Fibroblast of skin of abdomen (primary cell): ENCODE measurements around the gene OSBPL10.
"Not testable (repeated sequence)": the region's sequence is repeated elsewhere in the genome, so short reads cannot be mapped to it uniquely, and the experiment has no call there.

Experiments
- DNase-seq: peaks from one replicate; pipeline ENCODE4 v3.0.0-alpha.2; 2013

The OSBPL10 gene

DNA sequence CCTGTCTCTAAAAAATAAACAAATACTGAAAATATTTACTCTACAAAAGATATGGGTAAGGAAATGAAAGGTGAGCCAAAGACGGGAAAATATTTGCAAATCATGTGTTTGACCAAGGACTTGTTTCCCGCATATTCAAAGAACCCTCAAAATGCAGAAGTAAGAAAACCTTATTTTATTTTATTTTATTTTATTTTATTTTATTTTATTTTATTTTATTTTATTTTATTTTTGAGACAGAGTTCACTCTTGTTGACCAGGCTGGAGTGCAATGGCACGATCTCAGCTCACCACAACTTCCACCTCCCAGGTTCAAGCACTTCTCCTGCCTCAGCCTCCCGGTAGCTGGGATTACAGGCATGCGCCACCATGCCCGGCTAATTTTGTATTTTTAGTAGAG lies 11.9 kb upstream of the OSBPL10 start:
- DNase-seq, result not testable (repeated sequence)

DNA sequence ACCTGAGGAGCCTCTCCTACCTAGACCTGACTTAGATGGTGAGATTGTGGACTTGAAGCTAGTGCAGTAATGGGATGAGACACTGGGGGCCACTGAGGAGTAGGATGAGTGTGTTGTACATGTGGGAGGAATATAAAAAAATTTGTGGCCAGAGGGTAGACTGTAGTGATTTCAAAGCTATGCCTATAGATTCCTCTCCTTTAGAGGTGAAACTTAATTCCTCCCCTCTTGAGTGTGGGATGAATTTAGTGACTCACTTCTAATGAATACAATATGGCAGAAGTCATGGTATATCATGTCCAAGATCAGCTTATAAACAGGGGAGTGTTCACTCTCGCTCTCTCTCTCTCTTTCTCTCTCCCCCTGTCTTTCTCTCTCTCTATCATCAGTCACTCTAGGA lies 7.2 kb upstream of the OSBPL10 start:
- DNase-seq, result peak; percentile 79

DNA sequence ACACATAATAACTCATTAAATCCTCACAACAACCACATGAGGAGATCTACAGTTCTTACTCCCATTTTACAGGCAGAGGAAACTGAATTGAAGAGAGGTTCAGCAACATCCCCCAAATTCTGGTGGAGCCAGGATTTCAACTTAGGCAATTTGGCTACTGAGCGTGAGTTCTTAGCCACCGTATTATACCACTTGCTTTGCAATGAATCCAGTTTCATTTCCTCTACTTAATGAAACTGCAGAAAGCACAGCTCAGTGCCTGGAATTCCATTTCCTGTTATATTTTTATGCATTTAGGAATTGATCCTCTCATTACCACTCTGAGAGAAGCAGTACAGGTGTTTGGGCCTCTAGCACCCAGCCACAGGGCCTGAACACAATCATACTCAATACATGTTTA lies 4.8 kb upstream of the OSBPL10 start:
- DNase-seq, result no peak

DNA sequence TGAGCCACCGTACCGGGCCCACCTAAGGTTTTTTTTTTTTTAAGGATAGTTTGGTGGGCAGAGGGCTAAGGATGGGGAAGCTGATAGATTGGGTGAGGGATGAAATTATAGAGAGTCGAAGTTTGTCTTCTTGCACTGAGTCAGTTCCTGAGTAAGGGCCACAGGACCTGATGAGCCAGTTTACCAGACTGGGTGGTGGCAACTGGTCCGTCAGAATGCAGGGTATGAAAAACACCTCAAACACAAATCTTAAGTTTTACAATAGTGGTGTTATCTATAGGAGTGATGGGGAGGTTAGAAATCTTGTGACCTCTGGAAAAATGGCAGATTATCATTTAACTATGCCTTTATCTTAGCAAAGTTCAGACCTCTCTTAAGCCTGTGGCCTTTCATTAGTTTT lies 3.3 kb upstream of the OSBPL10 start:
- no peak for DNase-seq

DNA sequence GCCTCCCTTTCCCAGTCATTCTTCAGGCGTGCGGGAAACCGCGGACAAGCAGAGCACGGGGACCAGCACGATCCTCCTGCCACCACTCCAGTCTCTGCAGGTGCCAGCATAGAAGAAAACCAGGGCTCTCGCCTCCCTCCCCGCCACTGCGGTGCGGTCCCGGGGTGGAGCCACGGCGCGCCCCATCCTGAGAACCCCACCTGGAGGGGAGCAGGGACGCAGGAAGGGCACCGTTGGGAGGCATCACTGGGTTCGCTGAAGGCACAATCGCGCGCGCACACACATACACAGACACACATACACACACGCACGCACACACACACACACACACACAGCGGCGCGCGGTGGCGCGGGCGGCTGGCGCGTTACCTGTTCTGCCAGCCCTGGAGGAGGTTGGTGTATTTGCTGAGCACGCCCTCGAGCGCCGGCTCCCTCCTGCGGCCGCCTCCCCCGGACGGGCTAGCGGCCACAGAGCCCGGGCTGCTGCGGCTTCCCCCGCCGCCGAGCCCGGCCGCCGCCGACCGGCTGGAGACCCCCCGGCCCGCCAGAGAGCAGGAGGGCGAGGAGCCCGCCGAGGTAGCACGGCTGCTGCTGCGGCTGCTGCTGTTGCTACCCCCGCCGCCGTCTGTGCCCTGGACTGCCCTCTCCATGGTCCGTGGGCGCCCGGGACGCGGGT lies 394 bp downstream of the OSBPL10 start:
- peak; percentile 33 for DNase-seq

DNA sequence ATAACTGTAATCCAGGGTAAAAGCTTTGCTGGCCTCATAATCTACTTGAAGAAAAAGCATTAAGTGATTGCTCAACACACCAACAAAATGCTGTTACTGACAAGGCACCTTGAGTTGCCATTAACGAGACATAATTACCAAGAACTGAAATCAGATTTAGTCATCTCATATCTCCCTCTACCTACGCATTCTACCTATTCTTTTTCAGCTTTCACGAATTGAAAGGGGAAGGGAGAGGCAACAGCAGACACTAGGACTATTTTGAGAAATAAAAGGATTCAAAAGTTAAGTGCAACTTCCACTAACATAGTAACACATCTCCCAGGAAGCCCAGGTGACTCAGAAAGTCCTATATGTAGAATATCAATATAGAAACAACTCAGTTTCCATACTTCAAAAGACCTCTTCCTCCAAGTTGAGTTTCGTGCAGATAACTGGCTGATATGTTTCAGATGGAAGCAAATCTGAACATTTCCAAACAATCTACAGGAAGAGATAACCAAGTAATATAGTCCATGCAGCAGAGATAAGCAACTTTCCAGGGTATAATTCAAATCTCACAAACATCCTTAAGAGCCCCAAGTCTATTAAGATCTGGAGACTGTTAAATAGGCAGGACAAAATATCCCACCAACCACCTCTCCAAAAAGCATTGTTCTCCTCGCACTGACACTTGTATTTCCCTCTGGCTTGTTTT lies 1.9 kb downstream of the OSBPL10 start:
- no peak for DNase-seq

DNA sequence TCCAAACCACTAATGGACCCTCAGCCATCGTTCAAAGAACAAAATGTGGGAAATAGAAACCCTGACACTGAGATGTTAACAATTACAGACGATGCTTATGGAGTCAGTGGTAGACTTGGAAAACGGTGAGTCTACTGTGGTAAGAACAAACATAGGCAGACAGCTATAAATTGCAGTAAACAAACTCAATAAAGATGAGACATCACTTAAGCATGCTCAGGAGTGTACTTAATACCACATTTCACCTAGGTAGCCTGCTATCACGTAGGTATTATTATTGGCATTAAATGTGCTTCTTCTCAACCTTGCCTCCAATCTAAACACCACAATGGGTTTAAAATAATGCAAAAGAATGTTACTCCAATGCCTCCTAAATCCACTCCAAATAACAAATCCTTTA lies 2.5 kb downstream of the OSBPL10 start:
- DNase-seq, result no peak

DNA sequence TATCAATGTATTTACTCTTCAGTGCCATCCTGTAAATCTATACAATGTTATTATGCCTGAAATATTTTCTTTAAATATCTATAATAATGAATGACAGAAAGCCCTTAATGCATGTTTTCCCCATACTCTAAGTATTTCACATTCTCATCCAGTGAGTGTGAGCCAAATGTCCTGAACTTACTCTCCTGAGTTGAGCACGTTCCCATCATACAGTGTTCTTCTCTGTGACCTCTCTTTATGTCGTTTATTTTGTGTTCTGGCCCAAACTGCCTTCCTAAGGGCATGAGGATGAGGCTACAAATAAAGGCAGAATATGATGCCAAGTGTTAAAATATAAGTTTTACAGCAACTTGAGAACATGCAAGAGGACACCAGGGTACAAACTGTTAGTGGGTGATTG lies 3.3 kb downstream of the OSBPL10 start:
- no peak for DNase-seq

DNA sequence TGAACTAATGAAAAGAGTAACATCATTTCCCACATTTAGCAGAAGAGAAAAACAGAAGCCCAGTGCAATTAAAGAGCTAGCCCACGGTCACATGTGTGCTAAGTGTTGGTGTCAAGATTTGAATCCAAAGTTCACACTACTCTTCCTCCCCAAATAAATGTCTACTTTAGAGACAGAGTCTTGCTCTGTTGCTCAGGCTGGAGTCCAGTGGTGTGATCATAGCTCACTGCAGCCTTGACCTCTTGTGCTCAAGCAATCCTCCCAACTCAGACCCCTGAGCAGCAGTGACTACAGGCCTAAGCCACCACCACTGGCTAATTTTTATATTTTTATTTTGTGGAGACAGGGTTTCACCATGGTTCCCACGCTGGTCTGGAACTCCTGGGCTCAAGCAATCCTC lies 4.8 kb downstream of the OSBPL10 start:
- DNase-seq, result no peak

DNA sequence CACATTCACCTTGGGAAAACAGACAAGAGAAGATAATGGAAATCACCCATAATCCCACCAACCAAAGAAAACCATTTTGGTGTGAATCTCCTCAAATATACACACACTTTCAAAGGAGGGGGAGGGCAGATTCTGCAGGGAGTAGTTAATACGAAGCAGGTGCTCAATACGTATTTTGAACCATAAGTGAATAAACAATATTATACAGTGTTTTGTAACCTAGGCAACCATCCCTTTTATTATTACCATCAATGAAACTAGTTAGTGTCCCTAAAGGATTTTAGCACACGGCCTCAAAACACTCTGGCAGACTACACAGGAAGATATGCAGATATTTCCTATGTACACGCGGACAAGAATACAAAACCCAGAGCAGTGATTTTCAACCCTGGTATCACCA lies 6.1 kb downstream of the OSBPL10 start:
- DNase-seq, result no peak

DNA sequence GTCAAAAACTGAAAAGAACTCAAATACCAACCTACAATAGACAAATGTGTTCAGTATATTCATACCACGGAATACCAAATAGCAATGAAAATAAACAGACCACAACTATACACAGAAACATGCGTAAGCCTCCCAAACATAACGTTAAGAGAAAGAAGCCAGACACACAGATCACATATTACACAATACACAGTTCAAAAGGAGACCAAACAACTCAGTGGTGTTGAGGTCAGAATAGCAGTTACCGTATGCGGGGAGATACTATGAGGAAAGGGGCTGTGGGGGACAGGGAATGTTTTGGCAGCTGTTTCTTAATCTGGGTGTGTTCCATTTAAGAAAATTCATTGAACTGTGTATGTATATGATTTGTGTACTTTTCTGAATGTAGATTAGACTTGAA lies 6.6 kb downstream of the OSBPL10 start:
- DNase-seq, result peak; percentile 49

DNA sequence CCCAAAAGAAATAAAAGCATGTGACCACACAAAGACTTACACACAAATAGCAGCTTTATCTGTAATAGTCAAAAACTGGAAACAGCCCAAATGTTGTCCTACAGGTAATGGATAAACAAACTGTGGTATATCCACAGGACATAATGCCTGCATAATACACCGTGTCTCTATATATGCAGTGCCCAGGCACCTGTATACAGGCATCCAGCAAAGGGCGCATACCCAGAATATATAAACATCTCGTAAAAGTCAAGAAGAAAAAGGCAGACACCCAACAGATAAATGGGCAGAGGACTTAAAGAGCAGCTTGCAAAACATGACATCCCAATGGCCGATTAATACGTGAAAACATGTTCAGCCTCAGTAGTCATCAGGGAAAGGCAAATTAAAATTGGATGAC lies 7.2 kb downstream of the OSBPL10 start:
- no peak for DNase-seq

DNA sequence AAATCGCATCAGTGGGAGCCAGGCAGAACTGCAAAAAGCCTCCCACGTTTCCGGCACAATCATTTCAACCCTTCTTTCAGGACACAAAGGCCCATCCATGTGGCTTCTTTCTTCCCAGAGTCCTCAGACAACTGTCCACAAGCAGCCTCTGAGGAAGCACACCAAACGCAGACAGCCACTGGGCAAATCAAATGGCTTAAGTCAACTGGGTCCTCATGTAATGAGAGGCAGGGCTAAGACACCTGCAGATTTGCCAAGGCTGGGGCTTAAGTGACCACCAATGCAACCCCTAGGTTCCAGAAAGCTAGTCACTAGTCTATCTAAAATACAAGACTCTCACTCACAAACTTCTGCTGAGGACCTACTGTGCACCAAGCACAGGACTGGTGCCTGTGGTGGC lies 8.0 kb downstream of the OSBPL10 start:
- DNase-seq, result no peak

DNA sequence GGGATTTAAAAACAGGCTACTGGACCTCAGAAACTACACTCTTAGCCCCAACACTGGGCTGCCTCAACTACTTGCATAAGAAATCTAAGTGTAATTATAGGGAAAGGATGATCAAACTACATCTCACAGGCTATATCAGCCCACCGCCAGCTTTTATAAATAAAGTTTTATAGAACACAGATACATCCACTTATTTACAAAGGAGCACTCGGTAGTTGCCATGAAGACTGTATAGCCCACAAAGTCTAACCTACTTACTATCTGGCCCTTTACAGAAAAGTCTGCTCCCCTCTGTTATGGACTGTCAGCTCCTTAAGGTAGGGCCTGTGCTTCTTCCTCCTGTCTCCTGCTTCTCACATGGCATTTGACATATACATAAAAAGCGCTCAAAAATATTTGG lies 9.5 kb downstream of the OSBPL10 start:
- DNase-seq, result no peak

DNA sequence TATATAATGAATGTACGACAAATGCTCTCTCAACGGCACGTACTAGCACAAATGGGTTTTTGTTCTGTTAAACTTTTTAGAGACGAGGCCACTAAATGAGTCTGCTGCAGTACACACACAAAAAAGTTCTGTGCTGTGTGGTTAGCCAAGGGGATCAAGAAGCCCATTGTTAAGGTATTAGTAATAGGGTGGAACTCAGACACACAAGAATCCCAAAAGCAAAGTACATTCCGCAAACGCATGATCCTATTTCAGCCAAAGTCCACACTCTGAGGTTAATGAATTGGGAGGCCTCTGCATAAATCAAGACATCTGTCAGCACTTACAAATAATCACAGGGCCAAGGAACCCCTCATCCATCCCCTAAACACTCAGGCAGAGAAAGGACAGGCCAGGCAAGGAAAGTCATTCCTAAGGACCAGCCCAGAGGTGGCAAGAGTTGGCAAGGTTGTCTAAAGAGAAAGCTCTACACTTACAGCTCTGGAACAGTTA lies 12.1 kb downstream of the OSBPL10 start:
- DNase-seq, result peak; percentile 98

DNA sequence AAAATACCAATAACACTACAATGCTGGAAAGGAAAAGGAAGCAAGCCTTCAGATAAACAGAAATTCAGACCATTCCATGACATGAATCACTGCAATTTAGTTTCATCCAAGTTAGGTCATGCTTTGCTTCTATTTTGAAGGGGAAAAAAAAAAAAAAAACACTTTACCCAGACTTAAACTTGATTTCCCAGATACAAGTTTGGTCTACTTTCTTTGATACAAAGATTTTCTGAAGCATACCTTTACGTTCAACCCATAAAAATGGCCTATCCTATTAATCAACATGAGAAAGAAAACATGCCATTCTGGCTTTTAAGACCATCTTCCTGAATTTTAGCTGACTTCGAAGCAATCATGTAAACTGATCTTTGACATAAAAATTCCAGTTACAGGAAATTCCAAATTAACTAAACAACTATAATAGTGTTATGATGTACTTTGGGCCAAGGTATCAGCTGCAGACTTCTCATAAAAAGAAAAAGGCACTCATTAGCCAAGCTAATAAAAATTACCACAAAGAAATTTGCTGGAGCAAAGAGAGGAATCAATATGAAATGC lies 12.6 kb downstream of the OSBPL10 start:
- peak; percentile 77 for DNase-seq

DNA sequence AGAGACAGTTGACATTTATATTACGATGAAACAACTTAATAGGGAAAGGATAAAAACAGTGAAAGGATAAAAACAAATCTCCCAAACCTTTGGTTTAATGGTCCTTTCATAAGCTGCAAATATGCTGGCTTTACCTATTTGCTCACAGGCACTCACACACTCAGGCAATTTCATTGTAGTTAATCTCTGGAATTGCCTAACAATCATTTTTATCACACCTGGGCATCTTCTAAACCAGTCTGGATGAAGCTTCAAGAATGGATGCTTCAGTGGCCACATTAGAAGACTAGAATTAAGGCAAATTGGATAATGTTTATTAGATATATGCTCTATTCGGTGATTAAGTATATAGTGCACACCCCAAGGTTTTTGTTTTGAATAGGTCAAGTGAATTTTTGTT lies 13.5 kb downstream of the OSBPL10 start:
- no peak for DNase-seq

DNA sequence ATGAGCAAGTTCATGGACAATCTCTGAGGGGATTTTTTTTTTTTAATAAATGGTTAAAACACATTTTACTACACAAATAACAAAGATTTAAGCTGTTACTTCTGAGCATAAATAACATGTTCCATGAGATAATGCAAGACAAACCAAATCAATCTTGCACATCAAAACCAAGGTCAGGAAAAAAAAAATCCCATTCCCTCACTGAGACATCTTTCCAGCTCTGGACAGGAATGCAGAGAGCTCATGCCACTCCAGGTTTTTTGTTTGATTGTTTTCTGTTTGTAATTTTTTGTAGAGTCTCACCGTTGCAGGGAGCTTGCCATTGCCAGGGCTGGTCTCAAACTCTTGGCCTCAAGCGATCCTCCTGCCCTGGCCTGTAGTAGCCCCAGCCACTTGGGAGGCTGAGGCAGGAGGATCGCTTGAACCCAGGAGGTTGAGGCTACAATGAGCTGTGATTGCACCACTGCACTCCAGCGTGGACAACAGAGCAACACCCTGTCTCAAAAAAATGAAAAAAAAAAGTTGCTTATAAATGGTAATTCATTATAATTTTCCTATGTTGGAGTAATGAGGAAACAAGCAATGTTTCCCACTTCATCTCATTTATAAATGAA lies 14.0 kb downstream of the OSBPL10 start:
- no peak for DNase-seq

DNA sequence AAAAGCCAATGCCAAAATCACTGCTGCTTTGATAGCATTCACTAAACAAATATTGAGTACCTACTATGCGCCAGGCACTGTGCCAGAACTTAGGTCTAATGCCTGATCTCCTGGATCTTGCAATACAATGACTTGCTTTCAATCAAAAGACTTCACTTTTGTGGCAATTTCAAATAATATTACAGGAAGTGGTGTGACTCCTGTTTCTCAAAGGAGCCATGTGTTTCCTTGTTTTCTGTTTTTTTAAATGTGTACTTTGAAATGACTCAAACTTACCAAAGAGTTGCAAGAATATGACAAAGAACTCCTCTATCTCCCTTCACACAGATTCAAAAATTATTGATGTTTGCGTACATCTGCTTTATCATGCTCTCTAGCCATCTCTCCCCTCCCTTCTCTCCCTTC lies 18.3 kb downstream of the OSBPL10 start:
- no peak for DNase-seq

DNA sequence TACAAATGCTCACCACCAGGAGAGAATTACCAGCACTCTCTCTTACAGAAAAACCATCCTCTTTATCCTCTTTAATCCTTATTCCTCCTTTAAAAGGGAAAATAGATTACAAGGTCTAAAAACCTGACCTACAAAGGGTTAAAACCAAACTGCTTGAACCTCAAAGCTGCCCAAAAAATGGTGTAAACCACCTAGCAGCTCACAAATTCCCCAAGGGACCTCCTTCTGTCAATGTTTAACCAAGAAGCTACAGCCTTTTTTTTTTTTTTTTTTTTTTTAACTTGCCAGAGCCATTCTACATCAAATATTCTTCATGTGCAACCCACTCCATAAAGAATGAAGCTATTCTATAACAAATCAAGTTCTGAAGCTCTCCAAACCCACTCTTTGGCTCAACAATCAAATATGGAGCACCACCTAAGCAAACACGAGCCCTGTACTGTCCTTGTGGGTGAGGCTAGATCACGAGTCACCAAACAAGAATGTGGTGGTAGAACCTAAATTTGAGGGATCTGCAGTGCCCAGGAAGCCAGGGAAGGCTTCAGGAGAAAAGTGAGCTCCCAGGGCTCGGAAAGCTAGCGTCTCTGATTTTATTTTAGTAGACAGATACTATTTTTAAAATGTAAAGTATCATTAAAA lies 20.1 kb downstream of the OSBPL10 start:
- DNase-seq, result peak; percentile 61

DNA sequence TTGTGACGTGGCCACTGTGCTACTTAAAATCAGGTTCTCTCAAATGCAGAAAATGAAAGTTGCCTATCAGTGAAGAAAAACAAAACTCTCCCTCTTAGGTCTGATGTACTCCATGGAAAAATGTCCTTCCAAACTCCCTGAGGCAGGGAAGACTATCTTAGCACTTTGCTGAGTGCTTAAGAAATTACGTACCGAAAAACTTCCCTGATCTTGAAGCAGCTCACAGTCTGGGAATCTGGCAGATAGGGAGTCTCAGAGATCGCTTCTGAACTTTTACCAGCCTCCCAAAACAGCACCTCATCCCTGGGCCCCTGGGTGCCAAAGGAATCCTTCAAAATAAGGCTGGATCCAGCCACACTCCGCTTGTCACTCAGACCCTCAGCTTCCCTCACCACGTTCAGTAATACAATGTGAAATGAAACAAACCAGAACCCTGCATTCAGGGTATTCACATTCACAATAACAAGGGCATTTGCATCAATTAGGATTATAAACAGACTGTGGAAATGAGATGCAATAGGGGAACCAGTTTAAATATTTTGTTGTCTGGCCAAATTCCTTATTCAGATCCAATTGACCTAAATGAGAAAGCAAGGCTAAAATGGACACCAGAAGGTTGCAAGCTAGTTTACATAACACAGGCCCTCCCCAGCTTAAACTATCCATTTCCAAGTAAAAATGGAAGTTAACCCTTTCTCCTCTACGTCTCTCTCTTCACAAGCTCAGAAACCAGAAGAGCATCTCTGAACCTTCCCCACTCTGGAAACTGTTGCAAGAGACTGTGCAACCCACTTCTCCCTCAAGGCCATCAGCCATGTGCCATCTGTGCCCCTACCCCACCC lies 20.9 kb downstream of the OSBPL10 start:
- DNase-seq, result no peak

DNA sequence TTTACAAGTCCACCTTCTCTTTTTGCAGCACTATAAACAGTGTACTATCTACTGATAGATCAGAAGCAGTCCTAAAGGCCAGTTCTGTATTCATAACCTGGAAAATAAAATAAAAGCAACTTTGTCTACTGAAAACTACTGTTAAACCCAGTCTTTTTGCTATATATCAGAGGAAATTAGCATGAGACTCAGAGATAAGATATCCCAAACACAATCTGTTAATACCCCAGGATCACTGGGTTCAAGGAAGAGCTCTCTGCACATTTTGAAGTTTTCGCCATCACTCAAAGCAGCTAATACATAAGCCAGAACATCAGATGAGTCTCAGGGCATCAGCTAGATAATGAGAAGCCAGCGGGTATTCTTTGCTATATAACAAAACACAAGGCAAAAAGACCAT lies 21.8 kb downstream of the OSBPL10 start:
- no peak for DNase-seq
